ACHN (cell line): ENCODE results near the gene ALK.

Source experiments
- DNase-seq: peaks from one replicate; pipeline ENCODE4 v3.0.0-alpha.2; 2015
- in situ Hi-C: cut with HindIII; loops from 2 replicates; pipeline ENCODE4 v1.10.0; 2017; ENCODE audit warnings: low sequenced_read_pairs, low pct_ligation_motif_present, low pct_unique_long_range_greater_than_20kb

The ALK gene

GRCh38 chr2:29239209-29239960 is 682.0 kb downstream of the ALK start:
- in situ Hi-C loops, result no loop called here
- DNase-seq, result no peak

- in situ Hi-C loops, result no loop called here
- DNase-seq, result peak; percentile 53
Measured at GRCh38 chr2:29238497-29238896, 682.9 kb downstream of the ALK start.

GRCh38 chr2:29236074-29236473 is 685.3 kb downstream of the ALK start:
- in situ Hi-C loops, result no loop called here

GRCh38 chr2:29235411-29235810 is 686.0 kb downstream of the ALK start:
- in situ Hi-C loops, result no loop called here
- no peak for DNase-seq

More at GRCh38 chr2:29236074-29236473, 685.3 kb downstream of the ALK start:
- no peak for DNase-seq

GRCh38 chr2:29233428-29233827 is 688.0 kb downstream of the ALK start:
- in situ Hi-C loops, result no loop called here

GRCh38 chr2:29232041-29232440 is 689.3 kb downstream of the ALK start:
- in situ Hi-C loops, result no loop called here
- DNase-seq, result no peak

More at GRCh38 chr2:29233428-29233827, 688.0 kb downstream of the ALK start:
- no peak for DNase-seq

GRCh38 chr2:29229640-29230039 is 691.7 kb downstream of the ALK start:
- in situ Hi-C loops, result no loop called here

GRCh38 chr2:29228947-29229346 is 692.4 kb downstream of the ALK start:
- no peak for DNase-seq
- in situ Hi-C loops, result no loop called here

More at GRCh38 chr2:29229640-29230039, 691.7 kb downstream of the ALK start:
- no peak for DNase-seq

GRCh38 chr2:29227935-29228675 is 693.3 kb downstream of the ALK start:
- in situ Hi-C loops, result no loop called here
- no peak for DNase-seq

- DNase-seq, result no peak
- in situ Hi-C loops, result no loop called here
Measured at GRCh38 chr2:29226808-29227207, 694.6 kb downstream of the ALK start.

GRCh38 chr2:29226375-29226774 is 695.0 kb downstream of the ALK start:
- no peak for DNase-seq
- in situ Hi-C loops, result no loop called here

GRCh38 chr2:29225814-29226213 is 695.6 kb downstream of the ALK start:
- in situ Hi-C loops, result no loop called here
- no peak for DNase-seq

- in situ Hi-C loops, result no loop called here
- no peak for DNase-seq
Measured at GRCh38 chr2:29224693-29225551, 696.5 kb downstream of the ALK start.

GRCh38 chr2:29223851-29224692 is 697.3 kb downstream of the ALK start:
- DNase-seq, result peak; percentile 56
- in situ Hi-C loops, result no loop called here

GRCh38 chr2:29223257-29223656 is 698.1 kb downstream of the ALK start:
- in situ Hi-C loops, result no loop called here
- no peak for DNase-seq

- in situ Hi-C loops, result no loop called here
Measured at GRCh38 chr2:29222381-29223179, 698.8 kb downstream of the ALK start.

GRCh38 chr2:29220506-29221270 is 700.7 kb downstream of the ALK start:
- DNase-seq, result no peak
- in situ Hi-C loops, result no loop called here

More at GRCh38 chr2:29222381-29223179, 698.8 kb downstream of the ALK start:
- no peak for DNase-seq
